Astrocyte of the cerebellum (primary cell): Measurements from ENCODE around the gene PPP2R5B.

Experiments used
- DNase-seq: peaks from one replicate; pipeline ENCODE4 v3.0.0-alpha.2; 2011; ENCODE audit warnings: low read depth
- H3K4me3 ChIP-seq: 2 replicates; pipeline ENCODE4 v1.5.1; 2011; ENCODE audit warnings: mild to moderate bottlenecking, low read depth, low read length, moderate library complexity
- in situ Hi-C: cut with HindIII; loops from 2 replicates; pipeline ENCODE4 v1.10.0; 2017; ENCODE audit warnings: low sequenced_read_pairs
- TF ChIP-seq, protein P1 (sequence below): IDR thresholded peaks from 2 replicates; pipeline ENCODE4 v1.5.1; 2012; ENCODE audit warnings: low read length, low read depth, moderate library complexity, mild to moderate bottlenecking; ENCODE audit errors: missing control alignments

PPP2R5B gene

DNA sequence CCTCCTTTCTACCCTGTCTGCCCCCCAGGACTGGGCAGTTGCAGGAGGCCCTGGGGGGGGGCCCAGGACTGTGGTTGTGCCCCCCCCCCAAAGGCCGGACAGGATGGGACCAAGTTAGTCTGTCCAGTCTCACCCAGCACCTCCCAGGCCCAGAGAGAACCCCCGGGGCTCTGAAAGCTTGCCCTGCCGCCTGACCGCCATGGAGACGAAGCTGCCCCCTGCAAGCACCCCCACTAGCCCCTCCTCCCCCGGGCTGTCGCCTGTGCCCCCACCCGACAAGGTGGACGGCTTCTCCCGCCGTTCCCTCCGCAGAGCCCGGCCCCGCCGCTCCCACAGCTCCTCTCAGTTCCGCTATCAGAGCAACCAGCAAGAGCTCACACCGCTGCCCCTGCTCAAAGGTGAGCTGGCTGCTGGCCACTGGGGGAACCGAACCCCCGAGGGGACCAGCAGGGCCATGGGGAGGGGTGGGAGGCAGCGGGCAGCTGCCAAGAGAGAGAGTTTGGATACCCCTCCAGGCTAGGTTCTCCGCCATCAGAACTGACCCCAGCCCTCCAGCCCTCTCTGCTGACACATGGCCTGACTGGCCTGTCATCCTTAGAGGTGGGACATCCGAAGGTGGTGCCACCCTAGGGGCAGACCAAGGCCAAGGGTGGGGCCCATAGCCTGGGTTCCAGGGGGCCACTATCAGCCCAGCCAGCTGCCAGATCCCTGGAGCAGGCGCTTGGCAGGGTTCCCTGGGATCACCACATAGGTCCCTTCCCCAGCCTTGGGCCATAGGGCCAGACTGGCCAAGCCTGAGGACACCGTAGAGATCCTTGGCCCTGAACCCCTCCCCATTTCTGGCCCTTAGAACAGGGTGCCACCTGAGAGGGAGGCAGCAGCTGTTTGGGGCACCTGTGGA is 1.3 kb downstream of the PPP2R5B start:
- no peak for DNase-seq
- in situ Hi-C loops = no loop called here
- TF ChIP-seq, protein P1, sequence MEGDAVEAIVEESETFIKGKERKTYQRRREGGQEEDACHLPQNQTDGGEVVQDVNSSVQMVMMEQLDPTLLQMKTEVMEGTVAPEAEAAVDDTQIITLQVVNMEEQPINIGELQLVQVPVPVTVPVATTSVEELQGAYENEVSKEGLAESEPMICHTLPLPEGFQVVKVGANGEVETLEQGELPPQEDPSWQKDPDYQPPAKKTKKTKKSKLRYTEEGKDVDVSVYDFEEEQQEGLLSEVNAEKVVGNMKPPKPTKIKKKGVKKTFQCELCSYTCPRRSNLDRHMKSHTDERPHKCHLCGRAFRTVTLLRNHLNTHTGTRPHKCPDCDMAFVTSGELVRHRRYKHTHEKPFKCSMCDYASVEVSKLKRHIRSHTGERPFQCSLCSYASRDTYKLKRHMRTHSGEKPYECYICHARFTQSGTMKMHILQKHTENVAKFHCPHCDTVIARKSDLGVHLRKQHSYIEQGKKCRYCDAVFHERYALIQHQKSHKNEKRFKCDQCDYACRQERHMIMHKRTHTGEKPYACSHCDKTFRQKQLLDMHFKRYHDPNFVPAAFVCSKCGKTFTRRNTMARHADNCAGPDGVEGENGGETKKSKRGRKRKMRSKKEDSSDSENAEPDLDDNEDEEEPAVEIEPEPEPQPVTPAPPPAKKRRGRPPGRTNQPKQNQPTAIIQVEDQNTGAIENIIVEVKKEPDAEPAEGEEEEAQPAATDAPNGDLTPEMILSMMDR = no peak
- peak overlapping the region; percentile 75 for H3K4me3 ChIP-seq

DNA sequence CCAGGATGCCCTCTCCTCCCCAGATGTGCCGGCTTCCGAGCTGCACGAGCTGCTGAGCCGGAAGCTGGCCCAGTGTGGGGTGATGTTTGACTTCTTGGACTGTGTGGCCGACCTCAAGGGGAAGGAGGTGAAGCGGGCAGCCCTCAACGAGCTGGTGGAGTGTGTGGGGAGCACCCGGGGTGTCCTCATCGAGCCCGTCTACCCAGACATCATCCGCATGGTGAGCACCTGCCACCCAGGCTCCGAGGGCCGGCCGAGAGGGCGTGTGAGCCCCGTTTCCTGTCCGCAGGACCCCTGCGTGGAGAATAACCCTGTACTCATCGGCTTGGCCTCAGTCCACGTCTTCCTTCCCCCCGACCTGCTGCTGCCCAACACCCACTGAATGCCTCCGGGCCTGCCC is 2.2 kb downstream of the PPP2R5B start:
- in situ Hi-C loops = no loop called here
- DNase-seq = no peak
- no peak overlapping the region for H3K4me3 ChIP-seq
- TF ChIP-seq, protein P1 = no peak

DNA sequence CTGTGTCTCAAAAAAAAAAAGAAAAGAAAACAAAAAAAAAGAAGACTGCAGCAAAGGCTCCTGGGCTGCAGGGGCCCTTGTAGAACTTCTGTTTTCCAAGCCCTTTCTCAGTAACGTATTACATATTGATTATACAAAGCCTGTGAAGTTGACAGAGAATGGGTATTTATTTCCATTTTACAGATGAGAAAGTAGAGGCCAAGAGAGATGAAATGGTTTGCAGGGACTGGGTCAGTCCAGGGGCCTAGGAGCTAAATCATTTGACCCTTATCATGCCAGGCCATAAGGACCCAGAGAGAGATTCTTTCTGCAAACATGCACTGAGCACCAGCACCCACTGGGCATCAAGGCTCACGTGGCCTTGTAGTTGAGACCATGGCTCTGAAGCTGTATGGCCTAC is 4.5 kb downstream of the PPP2R5B start:
- TF ChIP-seq, protein P1 = no peak
- in situ Hi-C loops = no loop called here
- DNase-seq = no peak
- H3K4me3 ChIP-seq = no peak overlapping the region

DNA sequence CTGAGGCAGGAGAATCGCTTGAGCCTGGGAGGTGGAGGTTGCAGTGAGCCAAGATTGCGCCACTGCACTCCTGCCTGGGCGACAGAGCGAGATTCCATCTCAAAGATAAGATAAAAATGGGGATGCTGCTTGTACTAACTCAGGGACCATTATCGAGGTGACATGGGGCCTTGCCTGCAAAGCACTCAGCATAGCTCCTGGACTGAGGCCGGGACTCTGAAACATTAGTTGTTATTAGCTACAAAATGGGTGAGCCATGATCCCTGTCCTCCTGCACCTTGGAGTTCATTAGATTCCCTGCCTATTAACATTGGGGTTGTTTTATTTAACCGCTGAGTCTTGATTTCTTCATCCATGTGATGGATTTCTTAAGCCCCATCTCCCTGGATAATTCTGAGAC is 5.1 kb downstream of the PPP2R5B start:
- TF ChIP-seq, protein P1 = no peak
- in situ Hi-C loops = loop anchor here (5.0 kb wide), 1 partner anchor 37 kb away; no protein-coding TSS in a partner anchor
- H3K4me3 ChIP-seq = no peak overlapping the region

DNA sequence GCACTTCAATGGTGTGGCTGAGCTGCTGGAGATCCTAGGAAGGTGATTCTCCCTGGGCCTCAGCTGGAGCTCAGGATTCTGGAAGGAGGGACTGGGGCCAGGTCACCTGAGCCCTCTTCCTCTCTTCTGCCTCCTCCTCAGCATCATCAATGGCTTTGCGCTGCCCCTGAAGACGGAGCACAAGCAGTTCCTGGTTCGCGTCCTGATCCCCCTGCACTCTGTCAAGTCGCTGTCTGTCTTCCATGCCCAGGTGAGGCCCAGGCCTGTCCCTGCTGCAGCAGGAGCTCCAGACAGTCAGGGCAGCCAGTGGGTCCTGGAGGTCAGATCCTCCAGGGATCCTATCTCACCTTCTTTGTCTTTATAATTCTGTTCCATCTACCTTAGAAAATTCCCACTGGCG is 5.9 kb downstream of the PPP2R5B start:
- H3K4me3 ChIP-seq = no peak overlapping the region
- TF ChIP-seq, protein P1 = no peak
- DNase-seq = no peak
- in situ Hi-C loops = loop anchor here (5.0 kb wide), 1 partner anchor 38 kb away; no protein-coding TSS in a partner anchor

More for the DNA sequence above, 5.1 kb downstream of the PPP2R5B start:
- DNase-seq = no peak

DNA sequence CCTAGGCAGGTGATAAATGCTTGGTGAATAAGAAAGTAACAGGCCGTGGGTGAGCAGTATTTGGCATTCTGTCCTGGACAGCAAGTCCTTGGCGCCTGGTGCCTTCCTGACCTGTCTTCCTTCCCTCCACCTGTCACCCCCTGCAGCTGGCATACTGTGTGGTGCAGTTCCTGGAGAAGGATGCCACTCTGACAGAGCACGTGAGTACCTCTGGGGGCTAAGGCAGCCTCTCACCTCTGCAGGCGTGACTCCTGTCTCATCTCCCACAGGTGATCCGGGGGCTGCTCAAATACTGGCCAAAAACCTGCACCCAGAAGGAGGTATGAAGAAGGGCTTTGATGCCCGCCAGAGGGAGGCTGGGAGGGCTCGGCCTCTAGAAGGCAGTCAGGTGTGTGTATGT is 6.8 kb downstream of the PPP2R5B start:
- DNase-seq = no peak
- H3K4me3 ChIP-seq = no peak overlapping the region
- in situ Hi-C loops = loop anchor here (5.0 kb wide), 1 partner anchor 39 kb away; no protein-coding TSS in a partner anchor
- TF ChIP-seq, protein P1 = no peak
